Lower leg skin (tissue), 3 donors: Measurements from ENCODE around the gene WDR74.

ENCODE experiments used
- POLR2A ChIP-seq, 2 donors: fragments of 450-650 bp; IDR thresholded peaks; one replicate each; pipeline ENCODE4 v1.6.1; 2016 to 2017; ENCODE audit warnings: antibody characterized with exemption in 2 of 2, mild to moderate bottlenecking in 1 of 2, moderate library complexity in 1 of 2
- TF ChIP-seq, protein P1 (sequence below), 3 donors: fragments of 450-650 bp; IDR thresholded peaks; one replicate each; pipeline ENCODE4 v1.5.1; 2016; ENCODE audit warnings: antibody characterized with exemption in 3 of 3, mild to moderate bottlenecking in 3 of 3, moderate library complexity in 2 of 3

DNA sequence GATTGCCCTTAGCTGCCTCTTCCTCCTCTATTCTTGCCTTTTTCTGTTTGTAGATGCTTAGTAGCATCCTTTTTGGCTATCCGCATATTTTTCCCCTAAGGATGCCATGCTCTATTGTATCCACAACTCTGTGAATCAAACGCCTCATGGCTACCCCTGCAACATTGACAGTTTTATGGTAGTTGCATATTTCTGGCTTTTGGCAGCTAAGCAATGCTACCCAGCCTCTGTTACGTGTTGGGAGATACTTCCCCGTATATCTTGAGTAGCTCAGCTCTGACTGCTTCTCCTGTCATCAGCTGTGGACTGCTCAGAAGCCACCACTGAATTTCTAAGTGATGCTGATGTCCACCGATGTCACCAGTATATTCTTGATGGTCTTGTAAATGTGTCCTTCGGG, 26.2 kb upstream of the WDR74 start:
- TF ChIP-seq, protein P1, sequence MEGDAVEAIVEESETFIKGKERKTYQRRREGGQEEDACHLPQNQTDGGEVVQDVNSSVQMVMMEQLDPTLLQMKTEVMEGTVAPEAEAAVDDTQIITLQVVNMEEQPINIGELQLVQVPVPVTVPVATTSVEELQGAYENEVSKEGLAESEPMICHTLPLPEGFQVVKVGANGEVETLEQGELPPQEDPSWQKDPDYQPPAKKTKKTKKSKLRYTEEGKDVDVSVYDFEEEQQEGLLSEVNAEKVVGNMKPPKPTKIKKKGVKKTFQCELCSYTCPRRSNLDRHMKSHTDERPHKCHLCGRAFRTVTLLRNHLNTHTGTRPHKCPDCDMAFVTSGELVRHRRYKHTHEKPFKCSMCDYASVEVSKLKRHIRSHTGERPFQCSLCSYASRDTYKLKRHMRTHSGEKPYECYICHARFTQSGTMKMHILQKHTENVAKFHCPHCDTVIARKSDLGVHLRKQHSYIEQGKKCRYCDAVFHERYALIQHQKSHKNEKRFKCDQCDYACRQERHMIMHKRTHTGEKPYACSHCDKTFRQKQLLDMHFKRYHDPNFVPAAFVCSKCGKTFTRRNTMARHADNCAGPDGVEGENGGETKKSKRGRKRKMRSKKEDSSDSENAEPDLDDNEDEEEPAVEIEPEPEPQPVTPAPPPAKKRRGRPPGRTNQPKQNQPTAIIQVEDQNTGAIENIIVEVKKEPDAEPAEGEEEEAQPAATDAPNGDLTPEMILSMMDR (IDR thresholded peaks at IDR 0.05), result no peak
- no peak for TF ChIP-seq POLR2A (IDR thresholded peaks at IDR 0.05)
